22Rv1 (cell line): Measurements from ENCODE around the gene PRPF31.

ENCODE experiments used
- ZFX ChIP-seq: fragments of 450-650 bp; IDR thresholded peaks from 2 replicates; pipeline ENCODE4 v1.6.1; 2017; ENCODE audit warnings: antibody characterized with exemption, borderline replicate concordance
- TF ChIP-seq, protein P1 (sequence below): fragments of 450-650 bp; IDR thresholded peaks from 2 replicates; pipeline ENCODE4 v1.5.1; 2017; ENCODE audit warnings: mild to moderate bottlenecking

DNA sequence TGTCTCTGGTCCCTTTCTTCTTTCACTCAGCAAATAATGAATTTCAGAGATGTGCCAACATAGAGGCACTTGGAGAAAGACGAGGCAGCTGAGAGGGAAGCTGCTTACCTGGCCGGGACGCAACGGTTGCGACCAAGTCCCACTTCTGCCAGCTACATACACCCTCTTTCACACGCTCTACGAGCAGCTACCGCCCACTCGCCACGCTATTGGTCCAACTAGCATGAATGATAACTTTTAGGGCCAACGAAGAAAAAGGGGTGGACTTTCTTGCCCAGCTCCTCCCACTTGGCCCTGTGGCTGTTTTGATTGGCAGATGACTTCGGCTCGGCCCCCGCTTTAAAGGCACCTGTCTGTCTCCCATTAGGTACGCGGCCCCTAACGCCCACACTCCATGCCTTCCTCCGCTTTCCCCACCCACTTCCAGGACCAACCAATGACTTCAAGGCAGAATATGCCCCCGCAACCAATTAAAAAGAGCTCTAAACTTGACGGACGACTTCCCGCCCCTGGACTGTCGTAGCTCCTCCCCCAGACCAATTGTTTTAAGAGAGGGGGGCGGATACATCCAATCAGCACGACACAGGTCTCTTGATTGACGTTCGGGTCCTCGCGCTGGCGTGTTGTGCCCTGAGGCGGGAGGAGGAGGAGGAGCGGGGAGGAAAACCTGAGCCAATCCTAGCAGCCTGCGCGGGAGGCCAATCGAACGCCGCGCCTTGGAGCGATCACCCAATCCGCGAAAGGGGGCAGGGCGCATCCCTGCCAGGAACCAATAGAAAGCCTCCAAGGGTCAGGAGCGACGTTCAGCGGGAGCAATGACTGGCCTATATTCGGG, 21.5 kb downstream of the PRPF31 start:
- TF ChIP-seq, protein P1, sequence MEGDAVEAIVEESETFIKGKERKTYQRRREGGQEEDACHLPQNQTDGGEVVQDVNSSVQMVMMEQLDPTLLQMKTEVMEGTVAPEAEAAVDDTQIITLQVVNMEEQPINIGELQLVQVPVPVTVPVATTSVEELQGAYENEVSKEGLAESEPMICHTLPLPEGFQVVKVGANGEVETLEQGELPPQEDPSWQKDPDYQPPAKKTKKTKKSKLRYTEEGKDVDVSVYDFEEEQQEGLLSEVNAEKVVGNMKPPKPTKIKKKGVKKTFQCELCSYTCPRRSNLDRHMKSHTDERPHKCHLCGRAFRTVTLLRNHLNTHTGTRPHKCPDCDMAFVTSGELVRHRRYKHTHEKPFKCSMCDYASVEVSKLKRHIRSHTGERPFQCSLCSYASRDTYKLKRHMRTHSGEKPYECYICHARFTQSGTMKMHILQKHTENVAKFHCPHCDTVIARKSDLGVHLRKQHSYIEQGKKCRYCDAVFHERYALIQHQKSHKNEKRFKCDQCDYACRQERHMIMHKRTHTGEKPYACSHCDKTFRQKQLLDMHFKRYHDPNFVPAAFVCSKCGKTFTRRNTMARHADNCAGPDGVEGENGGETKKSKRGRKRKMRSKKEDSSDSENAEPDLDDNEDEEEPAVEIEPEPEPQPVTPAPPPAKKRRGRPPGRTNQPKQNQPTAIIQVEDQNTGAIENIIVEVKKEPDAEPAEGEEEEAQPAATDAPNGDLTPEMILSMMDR, result no peak
- TF ChIP-seq ZFX, result no peak
